ENCODE results near the gene CCDC92. TPM values are rescaled to one million over a fixed set of nuclear protein-coding genes. Genes with fewer than 3 reads are reported as not detected.

CCDC92 gene
- polyA plus RNA-seq, 4 donors = 21.1 to 33.5 (median 29.2) TPM

- no peak for DNase-seq
- 89 to 92% (median 90%) methylated on average over 9 of the region's 9 CpGs for WGBS, 3 donors
- no peak overlapping the region for H3K4me3 ChIP-seq (ENCODE audit: low read depth in 1 of 3, low read length in 3 of 3)
- no peaks in the 10 kb centered on the region for H3K4me1 ChIP-seq (ENCODE audit: control insufficient read depth in 3 of 3, insufficient read depth in 2 of 3, low read depth in 1 of 3, low read length in 2 of 3)
- no peaks in the 10 kb centered on the region for H3K9me3 ChIP-seq (ENCODE audit: control insufficient read depth in 2 of 2, insufficient read depth in 1 of 2, low read depth in 1 of 2, low read length in 1 of 2)
- H3K36me3 ChIP-seq (ENCODE audit: control insufficient read depth in 3 of 3, insufficient read depth in 2 of 3, low read depth in 1 of 3, low read length in 3 of 3) = peaks cover 0 to 2% (median 0%) of the 10 kb centered on the region in 3 donors
- H3K27ac ChIP-seq (ENCODE audit: low read depth in 1 of 3, low read length in 2 of 3) = no peak overlapping the region
- FAIRE-seq = no peak
- H3K27me3 ChIP-seq (ENCODE audit: control insufficient read depth in 3 of 3, insufficient read depth in 3 of 3, low read length in 3 of 3) = peaks cover 0 to 3% (median 0%) of the 10 kb centered on the region in 3 donors
Observed at GRCh38 chr12:123899368-123899767, 73.3 kb downstream of the CCDC92 start.

GRCh38 chr12:123898673-123899072, 74.0 kb downstream of the CCDC92 start:
- Histone ChIP-seq H3K4me3 (ENCODE audit: low read depth in 1 of 3, low read length in 3 of 3) (no peak overlapping the region), H3K27ac (ENCODE audit: low read depth in 1 of 3, low read length in 2 of 3) (no peak overlapping the region), H3K4me1 (ENCODE audit: control insufficient read depth in 3 of 3, insufficient read depth in 2 of 3, low read depth in 1 of 3, low read length in 2 of 3) (no peaks in the 10 kb centered on the region), H3K36me3 (ENCODE audit: control insufficient read depth in 3 of 3, insufficient read depth in 2 of 3, low read depth in 1 of 3, low read length in 3 of 3) (peaks cover 0 to 2% (median 0%) of the 10 kb centered on the region in 3 donors), H3K27me3 (ENCODE audit: control insufficient read depth in 3 of 3, insufficient read depth in 3 of 3, low read length in 3 of 3) (peaks cover 0 to 3% (median 0%) of the 10 kb centered on the region in 3 donors), H3K9me3 (ENCODE audit: control insufficient read depth in 2 of 2, insufficient read depth in 1 of 2, low read depth in 1 of 2, low read length in 1 of 2) (no peaks in the 10 kb centered on the region)
- no peak for FAIRE-seq
- no peak for DNase-seq
- WGBS, 3 donors = 85 to 89% (median 89%) methylated on average over 16 to 18 of the region's 18 CpGs

GRCh38 chr12:123897221-123897620, 75.4 kb downstream of the CCDC92 start:
- no peak overlapping the region for H3K4me3 ChIP-seq (ENCODE audit: low read depth in 1 of 3, low read length in 3 of 3)
- no peak for DNase-seq
- peaks cover 0 to 3% (median 0%) of the 10 kb centered on the region in 3 donors for H3K27me3 ChIP-seq (ENCODE audit: control insufficient read depth in 3 of 3, insufficient read depth in 3 of 3, low read length in 3 of 3)
- FAIRE-seq = no peak
- no peaks in the 10 kb centered on the region for H3K9me3 ChIP-seq (ENCODE audit: control insufficient read depth in 2 of 2, insufficient read depth in 1 of 2, low read depth in 1 of 2, low read length in 1 of 2)
- 81 to 88% (median 85%) methylated on average over 5 of the region's 5 CpGs for WGBS, 3 donors
- H3K4me1 ChIP-seq (ENCODE audit: control insufficient read depth in 3 of 3, insufficient read depth in 2 of 3, low read depth in 1 of 3, low read length in 2 of 3) = no peaks in the 10 kb centered on the region
- H3K36me3 ChIP-seq (ENCODE audit: control insufficient read depth in 3 of 3, insufficient read depth in 2 of 3, low read depth in 1 of 3, low read length in 3 of 3) = no peaks in the 10 kb centered on the region
- no peak overlapping the region for H3K27ac ChIP-seq (ENCODE audit: low read depth in 1 of 3, low read length in 2 of 3)

GRCh38 chr12:123896767-123897166, 75.9 kb downstream of the CCDC92 start:
- H3K4me1 ChIP-seq (ENCODE audit: control insufficient read depth in 3 of 3, insufficient read depth in 2 of 3, low read depth in 1 of 3, low read length in 2 of 3) = no peaks in the 10 kb centered on the region
- no peaks in the 10 kb centered on the region for H3K36me3 ChIP-seq (ENCODE audit: control insufficient read depth in 3 of 3, insufficient read depth in 2 of 3, low read depth in 1 of 3, low read length in 3 of 3)
- peaks cover 0 to 3% (median 0%) of the 10 kb centered on the region in 3 donors for H3K27me3 ChIP-seq (ENCODE audit: control insufficient read depth in 3 of 3, insufficient read depth in 3 of 3, low read length in 3 of 3)
- WGBS, 3 donors = 62 to 75% (median 71%) methylated on average over 8 of the region's 8 CpGs
- FAIRE-seq (no peak), DNase-seq (no peak)
- H3K27ac ChIP-seq (ENCODE audit: low read depth in 1 of 3, low read length in 2 of 3) = no peak overlapping the region
- H3K9me3 ChIP-seq (ENCODE audit: control insufficient read depth in 2 of 2, insufficient read depth in 1 of 2, low read depth in 1 of 2, low read length in 1 of 2) = no peaks in the 10 kb centered on the region
- no peak overlapping the region for H3K4me3 ChIP-seq (ENCODE audit: low read depth in 1 of 3, low read length in 3 of 3)

GRCh38 chr12:123895451-123895850, 77.2 kb downstream of the CCDC92 start:
- H3K9me3 ChIP-seq (ENCODE audit: control insufficient read depth in 2 of 2, insufficient read depth in 1 of 2, low read depth in 1 of 2, low read length in 1 of 2) = no peaks in the 10 kb centered on the region
- no peaks in the 10 kb centered on the region for H3K27me3 ChIP-seq (ENCODE audit: control insufficient read depth in 3 of 3, insufficient read depth in 3 of 3, low read length in 3 of 3)
- no peak overlapping the region for H3K4me3 ChIP-seq (ENCODE audit: low read depth in 1 of 3, low read length in 3 of 3)
- no peak for DNase-seq
- 66 to 78% (median 78%) methylated on average over 8 of the region's 8 CpGs for WGBS, 3 donors
- H3K36me3 ChIP-seq (ENCODE audit: control insufficient read depth in 3 of 3, insufficient read depth in 2 of 3, low read depth in 1 of 3, low read length in 3 of 3) = no peaks in the 10 kb centered on the region
- H3K4me1 ChIP-seq (ENCODE audit: control insufficient read depth in 3 of 3, insufficient read depth in 2 of 3, low read depth in 1 of 3, low read length in 2 of 3) = no peaks in the 10 kb centered on the region
- FAIRE-seq = no peak
- no peak overlapping the region for H3K27ac ChIP-seq (ENCODE audit: low read depth in 1 of 3, low read length in 2 of 3)

- WGBS, 3 donors = 74 to 91% (median 85%) methylated on average over 4 of the region's 4 CpGs
- H3K36me3 ChIP-seq (ENCODE audit: control insufficient read depth in 3 of 3, insufficient read depth in 2 of 3, low read depth in 1 of 3, low read length in 3 of 3) = no peaks in the 10 kb centered on the region
- H3K27me3 ChIP-seq (ENCODE audit: control insufficient read depth in 3 of 3, insufficient read depth in 3 of 3, low read length in 3 of 3) = no peaks in the 10 kb centered on the region
- H3K9me3 ChIP-seq (ENCODE audit: control insufficient read depth in 2 of 2, insufficient read depth in 1 of 2, low read depth in 1 of 2, low read length in 1 of 2) = no peaks in the 10 kb centered on the region
- no peak for FAIRE-seq
- no peak for DNase-seq
- H3K4me1 ChIP-seq (ENCODE audit: control insufficient read depth in 3 of 3, insufficient read depth in 2 of 3, low read depth in 1 of 3, low read length in 2 of 3) = no peaks in the 10 kb centered on the region
- H3K27ac ChIP-seq (ENCODE audit: low read depth in 1 of 3, low read length in 2 of 3) = no peak overlapping the region
- H3K4me3 ChIP-seq (ENCODE audit: low read depth in 1 of 3, low read length in 3 of 3) = no peak overlapping the region
Observed at GRCh38 chr12:123894823-123895345, 77.7 kb downstream of the CCDC92 start.

GRCh38 chr12:123893276-123893675, 79.4 kb downstream of the CCDC92 start:
- no peaks in the 10 kb centered on the region for H3K9me3 ChIP-seq (ENCODE audit: control insufficient read depth in 2 of 2, insufficient read depth in 1 of 2, low read depth in 1 of 2, low read length in 1 of 2)
- no peak overlapping the region for H3K27ac ChIP-seq (ENCODE audit: low read depth in 1 of 3, low read length in 2 of 3)
- 79 to 81% (median 81%) methylated on average over 9 of the region's 9 CpGs for WGBS, 3 donors
- no peaks in the 10 kb centered on the region for H3K27me3 ChIP-seq (ENCODE audit: control insufficient read depth in 3 of 3, insufficient read depth in 3 of 3, low read length in 3 of 3)
- no peak overlapping the region for H3K4me3 ChIP-seq (ENCODE audit: low read depth in 1 of 3, low read length in 3 of 3)
- H3K36me3 ChIP-seq (ENCODE audit: control insufficient read depth in 3 of 3, insufficient read depth in 2 of 3, low read depth in 1 of 3, low read length in 3 of 3) = no peaks in the 10 kb centered on the region
- no peaks in the 10 kb centered on the region for H3K4me1 ChIP-seq (ENCODE audit: control insufficient read depth in 3 of 3, insufficient read depth in 2 of 3, low read depth in 1 of 3, low read length in 2 of 3)
- DNase-seq (no peak), FAIRE-seq (no peak)

GRCh38 chr12:123892853-123893252, 79.8 kb downstream of the CCDC92 start:
- Histone ChIP-seq H3K4me3 (ENCODE audit: low read depth in 1 of 3, low read length in 3 of 3) (no peak overlapping the region), H3K36me3 (ENCODE audit: control insufficient read depth in 3 of 3, insufficient read depth in 2 of 3, low read depth in 1 of 3, low read length in 3 of 3) (no peaks in the 10 kb centered on the region), H3K27ac (ENCODE audit: low read depth in 1 of 3, low read length in 2 of 3) (no peak overlapping the region), H3K9me3 (ENCODE audit: control insufficient read depth in 2 of 2, insufficient read depth in 1 of 2, low read depth in 1 of 2, low read length in 1 of 2) (no peaks in the 10 kb centered on the region), H3K4me1 (ENCODE audit: control insufficient read depth in 3 of 3, insufficient read depth in 2 of 3, low read depth in 1 of 3, low read length in 2 of 3) (no peaks in the 10 kb centered on the region), H3K27me3 (ENCODE audit: control insufficient read depth in 3 of 3, insufficient read depth in 3 of 3, low read length in 3 of 3) (no peaks in the 10 kb centered on the region)
- DNase-seq (no peak), FAIRE-seq (no peak)
- 67 to 73% (median 70%) methylated on average over 10 of the region's 10 CpGs for WGBS, 3 donors

- WGBS, 3 donors = 92 to 97% (median 92%) methylated on average over 9 of the region's 9 CpGs
- no peaks in the 10 kb centered on the region for H3K27me3 ChIP-seq (ENCODE audit: control insufficient read depth in 3 of 3, insufficient read depth in 3 of 3, low read length in 3 of 3)
- no peak overlapping the region for H3K4me3 ChIP-seq (ENCODE audit: low read depth in 1 of 3, low read length in 3 of 3)
Observed at GRCh38 chr12:123892180-123892559, 80.5 kb downstream of the CCDC92 start.

More at GRCh38 chr12:123892180-123892559, 80.5 kb downstream of the CCDC92 start:
- Histone ChIP-seq H3K4me1 (ENCODE audit: control insufficient read depth in 3 of 3, insufficient read depth in 2 of 3, low read depth in 1 of 3, low read length in 2 of 3) (no peaks in the 10 kb centered on the region), H3K36me3 (ENCODE audit: control insufficient read depth in 3 of 3, insufficient read depth in 2 of 3, low read depth in 1 of 3, low read length in 3 of 3) (no peaks in the 10 kb centered on the region), H3K27ac (ENCODE audit: low read depth in 1 of 3, low read length in 2 of 3) (no peak overlapping the region), H3K9me3 (ENCODE audit: control insufficient read depth in 2 of 2, insufficient read depth in 1 of 2, low read depth in 1 of 2, low read length in 1 of 2) (no peaks in the 10 kb centered on the region)
- FAIRE-seq (no peak), DNase-seq (no peak)
